Lung (tissue), 12 donors: ENCODE data around the gene SYNGR3. TPM values are rescaled to one million over a fixed set of nuclear protein-coding genes. Genes with fewer than 3 reads are reported as not detected.

Source experiments
- ATAC-seq: fragments of 200-7000 bp; cut with Tn5 transposase; one replicate; pipeline ENCODE4 v1.9.1; 2020; ENCODE audit warnings: moderate number of reproducible peaks; ENCODE audit not compliant: insufficient read depth, low FRiP score
- DNase-seq, 3 donors: peaks; one replicate each; pipeline ENCODE4 v3.0.0-alpha.2; 2013 to 2017
- H3K27ac ChIP-seq, 2 donors: one replicate each; pipeline ENCODE4 v1.5.1; 2013; ENCODE audit warnings: mild to moderate bottlenecking in 2 of 2, moderate library complexity in 2 of 2, control low read depth in 1 of 2, inconsistent platforms in 1 of 2, low read depth in 1 of 2, low read length in 1 of 2
- H3K27me3 ChIP-seq, 3 donors: one replicate each; pipeline ENCODE4 v1.5.1; 2013; ENCODE audit warnings: low read length in 2 of 3; ENCODE audit not compliant: control insufficient read depth in 3 of 3, insufficient read depth in 3 of 3
- H3K36me3 ChIP-seq, 4 donors: one replicate each; pipeline ENCODE4 v1.5.1; 2013; ENCODE audit warnings: low read length in 4 of 4, mild to moderate bottlenecking in 1 of 4, moderate library complexity in 1 of 4; ENCODE audit not compliant: control insufficient read depth in 4 of 4, insufficient read depth in 4 of 4
- H3K4me1 ChIP-seq, 5 donors: one replicate each; pipeline ENCODE4 v1.5.1; 2013; ENCODE audit warnings: low read length in 5 of 5, mild to moderate bottlenecking in 2 of 5, moderate library complexity in 1 of 5; ENCODE audit not compliant: control insufficient read depth in 5 of 5, insufficient read depth in 5 of 5
- H3K4me3 ChIP-seq: one replicate; pipeline ENCODE4 v1.5.1; 2013; ENCODE audit warnings: mild to moderate bottlenecking, control low read depth, moderate library complexity
- H3K9ac ChIP-seq, 2 donors: one replicate each; pipeline ENCODE4 v1.5.1; 2013; ENCODE audit warnings: low read length in 2 of 2, control low read depth in 1 of 2; ENCODE audit not compliant: insufficient read depth in 1 of 2
- H3K9me3 ChIP-seq, 4 donors: one replicate each; pipeline ENCODE4 v1.5.1; 2013; ENCODE audit warnings: low read length in 3 of 4, mild to moderate bottlenecking in 1 of 4, moderate library complexity in 1 of 4; ENCODE audit not compliant: control insufficient read depth in 4 of 4, insufficient read depth in 3 of 4
- CTCF ChIP-seq: IDR thresholded peaks from 2 replicates; pipeline ENCODE4 v1.5.1; 2012; ENCODE audit warnings: mild to moderate bottlenecking; ENCODE audit errors: control extremely low read depth, extremely low read depth
- WGBS, 2 donors: extraction: QIAGEN DNeasy Blood & Tissue Kit; methylation state at CpG; one replicate each; pipeline ENCODE4 v1.1.7; 2013; 5-methylcytosine and 5-hydroxymethylcytosine counted together
- polyA plus RNA-seq, 2 donors: library from polyadenylated mRNA; stranded (reverse); fragments of 200-250 nt; gene quantifications; one replicate each; pipeline ENCODE4 v1.2.1, GENCODE V29; 2013
- total RNA-seq, 2 donors: library from RNA; depleted of rRNA in 1 of 2; stranded (reverse); fragments of >200 nt in 1 of 2; gene quantifications; one replicate each; pipeline ENCODE4 v1.2.1, GENCODE V29; 2014 to 2021
- donor health status: control.
- donor health status: control.
- donor health status: Bipolar disorder and iron deficiency.
- donor health status: healthy.
- donor health status: DM: yes; HTN: yes; CAD: no.

The SYNGR3 gene
- total and polyA plus RNA-seq, 4 donors: 0.10 to 0.69 (median 0.43) TPM

- H3K9me3 ChIP-seq: peaks cover 0 to 24% (median 0%) of the 10 kb centered on the region in 4 donors
- no peak overlapping the region for H3K4me3 ChIP-seq
- no peak for TF ChIP-seq CTCF
- no peak for ATAC-seq
- H3K27me3 ChIP-seq: peaks cover 0 to 21% (median 7%) of the 10 kb centered on the region in 3 donors
- H3K9ac ChIP-seq: no peak overlapping the region
- H3K4me1 ChIP-seq: peaks cover 0 to 14% (median 7%) of the 10 kb centered on the region in 5 donors
- peaks cover 0 to 47% (median 20%) of the 10 kb centered on the region in 4 donors for H3K36me3 ChIP-seq
- WGBS, 2 donors: 94 to 96% methylated on average over 33 of the region's 33 CpGs
- no peak overlapping the region for H3K27ac ChIP-seq
- DNase-seq: no peak
These were observed 14.1 kb upstream of the SYNGR3 start for GRCh38 chr16:1975432-1976215.

GRCh38 chr16:1976216-1976520 is 13.6 kb upstream of the SYNGR3 start:
- Histone ChIP-seq H3K27ac (no peak overlapping the region), H3K4me3 (no peak overlapping the region), H3K36me3 (peaks cover 0 to 47% (median 20%) of the 10 kb centered on the region in 4 donors), H3K9me3 (peaks cover 0 to 24% (median 0%) of the 10 kb centered on the region in 4 donors), H3K4me1 (peaks cover 0 to 11% (median 7%) of the 10 kb centered on the region in 5 donors), H3K9ac (no peak overlapping the region), H3K27me3 (peaks cover 0 to 27% (median 12%) of the 10 kb centered on the region in 3 donors)
- 94% methylated on average over 7 to 8 of the region's 8 CpGs for WGBS, 2 donors
- no peak for DNase-seq
- no peak for TF ChIP-seq CTCF
- no peak for ATAC-seq

- Histone ChIP-seq H3K27ac (no peak overlapping the region), H3K27me3 (peaks cover 0 to 37% (median 23%) of the 10 kb centered on the region in 3 donors), H3K9me3 (peaks cover 0 to 24% (median 0%) of the 10 kb centered on the region in 4 donors), H3K4me1 (peaks cover 0 to 11% (median 7%) of the 10 kb centered on the region in 5 donors), H3K4me3 (no peak overlapping the region), H3K36me3 (peaks cover 0 to 47% (median 20%) of the 10 kb centered on the region in 4 donors), H3K9ac (no peak overlapping the region)
- DNase-seq (no peak), ATAC-seq (no peak)
- WGBS, 2 donors: 94 to 96% methylated on average over 33 of the region's 33 CpGs
- TF ChIP-seq CTCF: no peak
These were observed 12.6 kb upstream of the SYNGR3 start for GRCh38 chr16:1976951-1977874.
